HCT116 (cell line): ENCODE data around the gene LYST. TPM values are rescaled to one million over a fixed set of nuclear protein-coding genes. Genes with fewer than 3 reads are reported as not detected.

Source experiments
- ATAC-seq: fragments of 200-7000 bp; cut with Tn5 transposase; 2 replicates; pipeline ENCODE4 v1.9.1; 2020; ENCODE audit warnings: mild to moderate bottlenecking, moderate library complexity
- BruUV-seq: library from RNA; stranded (reverse); fragments of 400-500 nt; replicated peaks from 2 replicates; lab custom pipeline; 2021; lab: Mats Ljungman, UMichigan
- CTCF ChIA-PET: fragments of 300-600 bp; sonication (Branson Sonifier 250); formaldehyde crosslinking; loops from one replicate; lab custom pipeline; 2021; ENCODE audit warnings: antibody characterized with exemption; lab: Charles Lee
- POLR2A ChIA-PET: fragments of 300-600, 350-600 bp; sonication (Branson Sonifier 250); formaldehyde crosslinking; loops from one replicate; lab custom pipeline; 2021; ENCODE audit warnings: antibody characterized with exemption; lab: Charles Lee
- RAD21 ChIA-PET, 2 experiments: fragments of 300-600 bp; sonication (Branson Sonifier 250); formaldehyde crosslinking; loops; one replicate each; lab custom pipeline; 2023; ENCODE audit warnings: low total read pairs in 2 of 2; ENCODE audit not compliant: uncharacterized antibody in 2 of 2, unreplicated experiment in 2 of 2, low non-redundant PET in 1 of 2; lab: Charles Lee
- DNase-seq: peaks from one replicate; pipeline ENCODE4 v3.0.0-alpha.2; 2010; ENCODE audit warnings: low read depth, low spot score
- H2AFZ ChIP-seq: fragments of 200-600 bp; shearing (Covaris generic), sonication (generic); 2 replicates; pipeline ENCODE4 v1.6.1; 2017; ENCODE audit warnings: low read depth, mixed run types, mixed read lengths, antibody characterized with exemption, low read length; ENCODE audit not compliant: poor library complexity, severe bottlenecking
- H3K27ac ChIP-seq: 2 replicates; pipeline ENCODE4 v1.5.1; 2012; ENCODE audit warnings: low read depth, low read length
- H3K27me3 ChIP-seq: fragments of 200-600 bp; sonication (generic); 2 replicates; pipeline ENCODE4 v1.6.1; 2016; ENCODE audit warnings: mixed run types, low read length, mixed read lengths; ENCODE audit not compliant: insufficient read depth
- H3K36me3 ChIP-seq, 2 experiments: fragments of 200-500 bp in 1 of 2; fragments of 200-600 bp in 1 of 2; sonication (Bioruptor generic) in 1 of 2; sonication (generic) in 1 of 2; 2 replicates each; pipeline versions ENCODE4 v1.5.1 to v1.6.1; 2014 to 2016; ENCODE audit warnings: low read length in 2 of 2, inconsistent platforms in 1 of 2, mixed read lengths in 1 of 2, mixed run types in 1 of 2; ENCODE audit not compliant: insufficient read depth in 2 of 2, control insufficient read depth in 1 of 2
- H3K4me1 ChIP-seq, 2 experiments: fragments of 200-600 bp in 1 of 2; sonication (generic) in 1 of 2; 2 replicates each; pipeline versions ENCODE4 v1.5.1 to v1.6.1; 2012 to 2017; ENCODE audit warnings: low read length in 2 of 2, inconsistent platforms in 1 of 2, mild to moderate bottlenecking in 1 of 2, mixed read lengths in 1 of 2, mixed run types in 1 of 2, moderate library complexity in 1 of 2; ENCODE audit not compliant: insufficient read depth in 2 of 2, control insufficient read depth in 1 of 2
- H3K4me2 ChIP-seq: fragments of 200-600 bp; sonication (generic); 2 replicates; pipeline ENCODE4 v1.6.1; 2017; ENCODE audit warnings: mixed run types, low read length, mixed read lengths
- H3K4me3 ChIP-seq, 2 experiments: fragments of 200-600 bp in 1 of 2; sonication (generic) in 1 of 2; replicated peaks in 1 of 2; 2 replicates each; pipeline ENCODE4 v1.5.1; 2011 to 2016; ENCODE audit warnings: low read length in 2 of 2, control low read depth in 1 of 2, low read depth in 1 of 2, mild to moderate bottlenecking in 1 of 2, mixed read lengths in 1 of 2, mixed run types in 1 of 2
- H3K79me2 ChIP-seq: fragments of 200-600 bp; sonication (generic); 2 replicates; pipeline ENCODE4 v1.6.1; 2017; ENCODE audit warnings: mild to moderate bottlenecking, mixed run types, low read length, moderate library complexity, mixed read lengths; ENCODE audit not compliant: insufficient read depth
- H3K9ac ChIP-seq: fragments of 200-600 bp; sonication (generic); 2 replicates; pipeline ENCODE4 v1.6.1; 2016; ENCODE audit warnings: low read length, mixed read lengths
- H3K9me2 ChIP-seq: fragments of 200-600 bp; sonication (generic), shearing (Covaris generic); 2 replicates; pipeline ENCODE4 v1.6.1; 2017; ENCODE audit warnings: mixed run types, mild to moderate bottlenecking, moderate library complexity; ENCODE audit not compliant: insufficient read depth
- H3K9me3 ChIP-seq, 2 experiments: fragments of 200-500 bp in 1 of 2; fragments of 200-600 bp in 1 of 2; sonication (Bioruptor generic) in 1 of 2; sonication (generic) in 1 of 2; 2 replicates each; pipeline ENCODE4 v1.6.1; 2014 to 2017; ENCODE audit warnings: low read length in 2 of 2, mixed read lengths in 2 of 2, inconsistent platforms in 1 of 2, low read depth in 1 of 2, mild to moderate bottlenecking in 1 of 2, mixed run types in 1 of 2, moderate library complexity in 1 of 2; ENCODE audit not compliant: control insufficient read depth in 1 of 2, insufficient read depth in 1 of 2
- H4K20me1 ChIP-seq: fragments of 200-600 bp; sonication (generic), shearing (Covaris generic); 2 replicates; pipeline ENCODE4 v1.6.1; 2017; ENCODE audit warnings: mixed run types, mild to moderate bottlenecking, moderate library complexity; ENCODE audit not compliant: insufficient read depth
- CBX3 ChIP-seq: IDR thresholded peaks from 2 replicates; pipeline ENCODE4 v1.6.1; 2012; ENCODE audit warnings: low read depth
- CEBPB ChIP-seq: IDR thresholded peaks from 2 replicates; pipeline ENCODE4 v1.6.1; 2012; ENCODE audit warnings: low read depth
- ELF1 ChIP-seq: IDR thresholded peaks from 2 replicates; pipeline ENCODE4 v1.6.1; 2012; ENCODE audit warnings: low read depth, borderline replicate concordance
- EZH2 ChIP-seq: fragments of 200-600 bp; sonication (generic); IDR thresholded peaks from 2 replicates; pipeline ENCODE4 v1.6.1; 2017; ENCODE audit warnings: antibody characterized with exemption, mixed run types
- EZH2phosphoT487 ChIP-seq: fragments of 200-600 bp; IDR thresholded peaks from 2 replicates; pipeline ENCODE4 v1.6.1; 2018; ENCODE audit warnings: antibody characterized with exemption, borderline replicate concordance
- FOSL1 ChIP-seq: IDR thresholded peaks from 2 replicates; pipeline ENCODE4 v1.6.1; 2012; ENCODE audit warnings: low read depth
- POLR2AphosphoS5 ChIP-seq: IDR thresholded peaks from 2 replicates; pipeline ENCODE4 v1.6.1; 2011; ENCODE audit warnings: mild to moderate bottlenecking, low read depth, low read length, moderate library complexity
- SRF ChIP-seq: IDR thresholded peaks from 2 replicates; pipeline ENCODE4 v1.6.1; 2012; ENCODE audit warnings: low read depth
- TCF7L2 ChIP-seq: IDR thresholded peaks from 2 replicates; pipeline ENCODE4 v1.7.0; 2011; ENCODE audit warnings: borderline replicate concordance, inconsistent platforms; ENCODE audit not compliant: insufficient read depth, insufficient read length; ENCODE audit errors: extremely low read depth
- ZFX ChIP-seq: fragments of 450-650 bp; IDR thresholded peaks from 2 replicates; pipeline ENCODE4 v1.6.1; 2017
- ZNF274 ChIP-seq: fragments of 200-500 bp; sonication (Bioruptor generic); IDR thresholded peaks from 2 replicates; pipeline ENCODE4 v1.6.1; 2014; ENCODE audit warnings: mild to moderate bottlenecking, low read depth, low read length, inconsistent platforms
- intact Hi-C: fragments of 100-400 bp; cut with micrococcal nuclease; formaldehyde crosslinking; loops from 2 replicates; pipeline ENCODE4 v1.10.0; 2022
- total RNA-seq: library from RNA; stranded (reverse); gene quantifications from one replicate; pipeline ENCODE4 v1.2.1, GENCODE V29; 2021; ENCODE audit not compliant: unreplicated experiment
- TF ChIP-seq, protein P1 (sequence below): IDR thresholded peaks from 2 replicates; pipeline ENCODE4 v1.6.1; 2012

The LYST gene
- total RNA-seq, 1 experiment from 2014 or later = 6.6 TPM

GRCh38 chr1:235714205-235714897, 152.4 kb downstream of the LYST start:
- Histone ChIP-seq H3K4me3 (no peak overlapping the region), H3K9me3 (no peaks in the 10 kb centered on the region), H4K20me1 (no peaks in the 10 kb centered on the region), H3K36me3 (no peaks in the 10 kb centered on the region), H3K27ac (no peak overlapping the region), H3K79me2 (no peaks in the 10 kb centered on the region), H3K4me1 (peaks cover 0 to under 1% of the 10 kb centered on the region in 2 experiments; a peak in 2 of 4 replicates), H3K9ac (no peak overlapping the region), H3K4me2 (no peak overlapping the region), H3K27me3 (no peaks in the 10 kb centered on the region), H3K9me2 (no peaks in the 10 kb centered on the region), H2AFZ (no peak overlapping the region)
- CTCF ChIA-PET = no interaction called here
- intact Hi-C loops = no loop called here
- ATAC-seq (no peak), DNase-seq (no peak)
- no TSS peak for BruUV-seq
- TF ChIP-seq ZFX (no peak), TCF7L2 (no peak)
- RAD21 ChIA-PET = no interaction called here
- POLR2A ChIA-PET = no interaction called here

- Histone ChIP-seq H3K27me3 (no peaks in the 10 kb centered on the region), H3K36me3 (no peaks in the 10 kb centered on the region), H3K27ac (no peak overlapping the region), H2AFZ (no peak overlapping the region), H3K9me2 (no peaks in the 10 kb centered on the region), H3K4me3 (no peak overlapping the region), H3K4me1 (peaks cover 0 to 16% of the 10 kb centered on the region in 2 experiments; a peak in 2 of 4 replicates), H4K20me1 (no peaks in the 10 kb centered on the region), H3K79me2 (no peaks in the 10 kb centered on the region), H3K4me2 (no peak overlapping the region), H3K9ac (no peak overlapping the region), H3K9me3 (no peaks in the 10 kb centered on the region)
- RAD21 ChIA-PET = no interaction called here
- ATAC-seq = no peak
- DNase-seq = no peak
- intact Hi-C loops = no loop called here
- CTCF ChIA-PET = no interaction called here
- no TSS peak for BruUV-seq
- TF ChIP-seq CBX3 (no peak), ZNF274 (no peak), EZH2phosphoT487 (no peak), SRF (no peak), EZH2 (no peak), FOSL1 (no peak), CEBPB (no peak), ELF1 (no peak), POLR2AphosphoS5 (no peak), TCF7L2 (no peak)
- TF ChIP-seq, protein P1, sequence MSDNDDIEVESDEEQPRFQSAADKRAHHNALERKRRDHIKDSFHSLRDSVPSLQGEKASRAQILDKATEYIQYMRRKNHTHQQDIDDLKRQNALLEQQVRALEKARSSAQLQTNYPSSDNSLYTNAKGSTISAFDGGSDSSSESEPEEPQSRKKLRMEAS = no peak
- POLR2A ChIA-PET = no interaction called here
Observed at GRCh38 chr1:235712812-235713211, 153.9 kb downstream of the LYST start.
